GM19099 (cell line): ENCODE results near the gene BLID.

ENCODE experiments used
- POLR2A ChIP-seq: IDR thresholded peaks from 3 replicates; pipeline ENCODE4 v1.6.1; 2011; ENCODE audit warnings: low read depth; ENCODE audit not compliant: insufficient read length; ENCODE audit errors: extremely low read depth

The BLID gene

GRCh38 chr11:122103726-122104125 is 12.3 kb downstream of the BLID start:
- no peak for TF ChIP-seq POLR2A

- TF ChIP-seq POLR2A, result no peak
Observed at GRCh38 chr11:122103321-122103720, 12.7 kb downstream of the BLID start.

GRCh38 chr11:122102426-122102825 is 13.6 kb downstream of the BLID start:
- no peak for TF ChIP-seq POLR2A

- TF ChIP-seq POLR2A, result no peak
Observed at GRCh38 chr11:122101625-122102291, 14.3 kb downstream of the BLID start.

- no peak for TF ChIP-seq POLR2A
Observed at GRCh38 chr11:122100756-122101080, 15.3 kb downstream of the BLID start.

GRCh38 chr11:122100037-122100755 is 15.8 kb downstream of the BLID start:
- TF ChIP-seq POLR2A, result no peak

GRCh38 chr11:122099374-122100036 is 16.5 kb downstream of the BLID start:
- no peak for TF ChIP-seq POLR2A

- TF ChIP-seq POLR2A, result no peak
Observed at GRCh38 chr11:122098261-122098980, 17.6 kb downstream of the BLID start.

- no peak for TF ChIP-seq POLR2A
Observed at GRCh38 chr11:122097419-122098001, 18.5 kb downstream of the BLID start.

- no peak for TF ChIP-seq POLR2A
Observed at GRCh38 chr11:122096272-122097112, 19.5 kb downstream of the BLID start.

GRCh38 chr11:122095681-122096262 is 20.2 kb downstream of the BLID start:
- no peak for TF ChIP-seq POLR2A

- TF ChIP-seq POLR2A, result no peak
Observed at GRCh38 chr11:122094836-122095235, 21.2 kb downstream of the BLID start.

- no peak for TF ChIP-seq POLR2A
Observed at GRCh38 chr11:122093731-122094275, 22.2 kb downstream of the BLID start.

- TF ChIP-seq POLR2A, result no peak
Observed at GRCh38 chr11:122091835-122092234, 24.2 kb downstream of the BLID start.
